ENCODE measurements around the gene HMGA1. TPM values are rescaled to one million over a fixed set of nuclear protein-coding genes. Genes with fewer than 3 reads are reported as not detected.
A peak's percentile ranks its signal among the peaks of the same experiment; 100 is the strongest.

HMGA1 gene
- polyA plus RNA-seq, 1 of the 3 experiments (the other 2 are of a cell fraction), result 433 TPM

- POLR2A ChIA-PET, result interaction anchor here (1.1 to 2.3 kb wide), 3 partner anchors 11 to 166 kb away, joined by 3 to 9 read pairs (median 6); partner anchors contain the start of gene HMGA1
- 27% methylated on average over 6 of the region's 17 CpGs for WGBS (ENCODE audit: low lambda C conversion rate)
These were observed 11.6 kb downstream of the HMGA1 start for GRCh38 chr6:34248198-34248726.

GRCh38 chr6:34248727-34249468, 12.2 kb downstream of the HMGA1 start, which contains the start of gene SMIM29:
TSS of gene SMIM29 (minus strand) at chr6:34249006. CDS start at chr6:34247791, 1,215 bp downstream.
- Histone ChIP-seq H3F3A (replicated peaks; ENCODE audit: insufficient read depth) (peaks cover 16% of the 10 kb centered on the region), H3K36me3 (replicated peaks in 1 of 2; ENCODE audit: control insufficient read depth in 1 of 2, insufficient read depth in 2 of 2, low read length in 1 of 2) (no peaks in the 10 kb centered on the region), H3K9ac (peak within 1 kb of the TSS; percentile 80), H3K4me2 (peak within 1 kb of the TSS; percentile 92), H3K27me3 (ENCODE audit: insufficient read depth) (no peaks in the 10 kb centered on the region), H3K9me3 (no peaks in the 10 kb centered on the region), H3K4me3 (ENCODE audit: low read depth in 2 of 2, low read length in 1 of 2) (peak within 1 kb of the TSS; percentile 72 to 89), H3K9me2 (no peaks in the 10 kb centered on the region), H3K27ac (ENCODE audit: low read depth in 2 of 2, low read length in 1 of 2) (peak within 1 kb of the TSS; percentile 78 to 97), H3K4me1 (ENCODE audit: control insufficient read depth in 1 of 2, insufficient read depth in 2 of 2, low read depth in 1 of 2, low read length in 1 of 2) (peaks cover 22% of the 10 kb centered on the region in 2 experiments; a peak in 3 of 4 replicates), H4K20me1 (ENCODE audit: insufficient read depth) (no peaks in the 10 kb centered on the region), H3K79me2 (ENCODE audit: insufficient read depth) (peaks cover 28% of the 10 kb centered on the region), H2AFZ (ENCODE audit: low read depth) (peak within 1 kb of the TSS; percentile 80)
- CTCF ChIA-PET, result interaction anchor here (0.6 to 5.6 kb wide), 44 partner anchors 8 to 452 kb away, joined by 3 to 56 read pairs (median 4); partner anchors contain the start of genes HMGA1, NUDT3 and RPS10
- peak; percentile 98 for DNase-seq
- WGBS (ENCODE audit: low lambda C conversion rate), result 2% methylated on average over 11 of the region's 79 CpGs
- POLR2A ChIA-PET, result interaction anchor here (0.6 to 2.3 kb wide), 7 partner anchors 8 to 168 kb away, joined by 3 to 9 read pairs (median 4); partner anchors contain the start of gene HMGA1
- TF ChIP-seq FOXM1 (IDR thresholded peaks at IDR 0.05; ENCODE audit: low read depth) (no peak), RCOR1 (IDR thresholded peaks at IDR 0.05; ENCODE audit: low read length) (no peak), SIN3A (IDR thresholded peaks at IDR 0.05; ENCODE audit: borderline replicate concordance, low read depth, low read length) (peak; percentile 83; the same call in 1 of the 2 replicates), EP300 (IDR thresholded peaks at IDR 0.05; ENCODE audit: borderline replicate concordance in 1 of 2, low read depth in 1 of 2, low read length in 1 of 2) (no peak), CHD2 (IDR thresholded peaks at IDR 0.05; ENCODE audit: low read length, partially characterized antibody) (no peak), MXI1 (IDR thresholded peaks at IDR 0.05; ENCODE audit: low read depth, low read length) (peak; percentile 96), ZBTB33 (IDR thresholded peaks at IDR 0.05; ENCODE audit: borderline replicate concordance, low read depth) (no peak), SMC3 (IDR thresholded peaks at IDR 0.05; ENCODE audit: low read depth, low read length) (peak; percentile 70), MAX (IDR thresholded peaks at IDR 0.05; ENCODE audit: low read depth) (no peak), GATA2 (CRISPR knock-in tag; IDR thresholded peaks at IDR 0.05) (no peak), TAF1 (IDR thresholded peaks at IDR 0.05; ENCODE audit: borderline replicate concordance, low read depth, low read length) (no peak; the same call in 1 of the 2 replicates), MEF2A (IDR thresholded peaks at IDR 0.05; ENCODE audit: borderline replicate concordance, low read depth) (no peak)

More at GRCh38 chr6:34248198-34248726, 11.6 kb downstream of the HMGA1 start:
- Histone ChIP-seq H3K4me3 (ENCODE audit: low read depth in 2 of 2, low read length in 1 of 2) (peak overlapping the region; percentile 72 to 89), H3K9me3 (no peaks in the 10 kb centered on the region), H3K4me1 (ENCODE audit: control insufficient read depth in 1 of 2, insufficient read depth in 2 of 2, low read depth in 1 of 2, low read length in 1 of 2) (peaks cover 22 to 28% of the 10 kb centered on the region in 2 experiments; a peak in 3 of 4 replicates), H3K79me2 (ENCODE audit: insufficient read depth) (peaks cover 28% of the 10 kb centered on the region), H3K27me3 (ENCODE audit: insufficient read depth) (no peaks in the 10 kb centered on the region), H3F3A (replicated peaks; ENCODE audit: insufficient read depth) (peaks cover 22% of the 10 kb centered on the region), H3K36me3 (replicated peaks in 1 of 2; ENCODE audit: control insufficient read depth in 1 of 2, insufficient read depth in 2 of 2, low read length in 1 of 2) (no peaks in the 10 kb centered on the region), H3K9ac (peak overlapping the region; percentile 80), H3K4me2 (peak overlapping the region; percentile 92), H4K20me1 (ENCODE audit: insufficient read depth) (no peaks in the 10 kb centered on the region), H3K27ac (ENCODE audit: low read depth in 2 of 2, low read length in 1 of 2) (peak overlapping the region; percentile 76 to 97), H2AFZ (ENCODE audit: low read depth) (peak overlapping the region; percentile 66), H3K9me2 (no peaks in the 10 kb centered on the region)
- CTCF ChIA-PET, result interaction anchor here (0.7 to 5.6 kb wide), 22 partner anchors 8 to 361 kb away, joined by 3 to 56 read pairs (median 5); partner anchors contain the start of genes NUDT3 and RPS10
- no peak for TF ChIP-seq MEF2A (IDR thresholded peaks at IDR 0.05; ENCODE audit: borderline replicate concordance, low read depth)
- TF ChIP-seq NRF1 (IDR thresholded peaks at IDR 0.05; ENCODE audit: low read depth, low read length), result no peak
- no peak for TF ChIP-seq SIN3A (IDR thresholded peaks at IDR 0.05; ENCODE audit: borderline replicate concordance, low read depth, low read length)
- no peak for TF ChIP-seq REST (IDR thresholded peaks at IDR 0.05; ENCODE audit: low read depth, low read length)
- TF ChIP-seq FOXJ3 (CRISPR knock-in tag; IDR thresholded peaks at IDR 0.05), result no peak
- peak; percentile 65 for DNase-seq
